Activated CD4-positive, alpha-beta T cell treated with anti-CD3 and anti-CD28 coated beads for 36 hours (primary cell): ENCODE measurements around the gene TBC1D1. TPM values are rescaled to one million over a fixed set of nuclear protein-coding genes. Genes with fewer than 3 reads are reported as not detected.

Experiments used
- ATAC-seq: fragments of 200-7000 bp; cut with Tn5 transposase; one replicate; pipeline ENCODE4 v1.10.0; 2021; ENCODE audit warnings: mild to moderate bottlenecking, moderate library complexity
- CTCF ChIA-PET: fragments of 350-600 bp; sonication (Branson Sonifier 250); formaldehyde crosslinking; loops from one replicate; lab custom pipeline; 2021; ENCODE audit warnings: antibody characterized with exemption; lab: Charles Lee
- POLR2A ChIA-PET: fragments of 350-600 bp; sonication (Branson Sonifier 250); formaldehyde crosslinking; loops from one replicate; lab custom pipeline; 2021; ENCODE audit warnings: antibody characterized with exemption, inconsistent platforms; lab: Charles Lee
- DNase-seq: peaks from one replicate; pipeline ENCODE4 v3.0.0-alpha.2; 2020
- H3K27ac Mint-ChIP-seq: one replicate; pipeline ENCODE4 v1.8.0; 2021; ENCODE audit warnings: mixed read lengths
- H3K27me3 Mint-ChIP-seq: one replicate; pipeline ENCODE4 v1.8.0; 2021; ENCODE audit warnings: mixed read lengths
- H3K36me3 Mint-ChIP-seq: one replicate; pipeline ENCODE4 v1.8.0; 2021; ENCODE audit warnings: low read depth, mixed read lengths
- H3K4me1 Mint-ChIP-seq: one replicate; pipeline ENCODE4 v1.8.0; 2021; ENCODE audit warnings: mixed read lengths
- H3K4me3 Mint-ChIP-seq: one replicate; pipeline ENCODE4 v1.8.0; 2021; ENCODE audit warnings: mild to moderate bottlenecking, moderate library complexity, mixed read lengths
- H3K9me3 Mint-ChIP-seq: one replicate; pipeline ENCODE4 v1.8.0; 2021; ENCODE audit warnings: low read depth, mixed read lengths
- intact Hi-C, 2 experiments: fragments of 100-400 bp; cut with DNase I in 1 of 2; cut with micrococcal nuclease in 1 of 2; formaldehyde crosslinking; loops; one replicate each; pipeline versions ENCODE4 v1.14.2 to v1.15.1; 2022 to 2024; cut with DNase I, micrococcal nuclease
- total RNA-seq, 2 experiments: library from RNA; stranded (reverse); gene quantifications; one replicate each; pipeline ENCODE4 v1.2.3, GENCODE V29; 2021

The TBC1D1 gene
- total RNA-seq, 2 experiments from 2014 or later = 60.8 to 71.8 TPM

GRCh38 chr4:38177035-38177546 is 286.2 kb downstream of the TBC1D1 start:
- ATAC-seq (peak; percentile 47), DNase-seq (peak; percentile 60)
- intact Hi-C loops = loop anchor here (1.0 to 10.0 kb wide), 4 partner anchors 45 to 680 kb away; partner anchors contain the start of gene TLR6 (in 1 of the 2)
- Mint-ChIP-seq H3K4me3 (peak overlapping the region; percentile 31), H3K27ac (peak overlapping the region; percentile 76), H3K9me3 (peaks cover 2% of the 10 kb centered on the region), H3K36me3 (no peaks in the 10 kb centered on the region), H3K27me3 (peaks cover 2% of the 10 kb centered on the region), H3K4me1 (peaks cover 51% of the 10 kb centered on the region)
- ChIA-PET POLR2A (no interaction called here), CTCF (interaction anchor here (0.6 to 7.8 kb wide), 16 partner anchors 13 to 606 kb away, joined by 3 to 112 read pairs (median 4); partner anchors contain the start of gene TLR10)

DNA sequence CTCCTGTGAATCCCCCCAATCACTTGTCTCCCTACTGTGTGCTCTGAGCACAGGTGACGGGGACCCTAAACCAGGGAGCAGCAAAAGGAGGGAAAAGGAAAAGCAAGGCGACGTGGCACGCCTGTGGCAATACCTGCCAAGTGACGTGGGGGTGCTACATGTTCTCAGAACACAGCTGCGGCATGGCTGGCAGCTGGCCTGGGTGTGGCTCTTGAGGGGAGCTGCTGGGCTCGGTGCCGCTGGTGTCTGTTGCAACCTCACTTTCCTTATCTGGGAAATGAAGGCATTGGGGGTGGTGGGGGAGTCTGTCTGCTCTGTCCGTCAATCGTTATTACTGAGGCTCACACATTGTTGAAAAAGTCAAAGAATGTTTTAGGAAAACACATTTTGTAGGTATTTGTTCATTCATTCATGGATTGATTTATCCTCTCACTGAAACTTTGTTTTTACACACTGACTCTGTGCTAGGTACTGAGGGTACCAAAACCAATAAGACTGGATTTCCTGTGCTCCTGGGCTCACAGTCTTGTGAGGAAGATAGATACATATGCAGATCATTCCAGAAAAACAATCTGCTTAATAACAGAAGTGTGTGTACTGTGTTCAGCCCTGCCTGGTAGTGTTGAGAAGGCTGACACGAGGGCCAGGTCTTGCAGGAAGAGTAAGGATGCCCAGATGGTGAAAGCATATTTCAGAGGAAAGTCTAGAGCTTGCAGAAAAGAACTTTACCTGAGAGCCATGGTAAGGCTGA is 286.9 kb downstream of the TBC1D1 start:
- H3K4me3 Mint-ChIP-seq = peak overlapping the region; percentile 31

DNA sequence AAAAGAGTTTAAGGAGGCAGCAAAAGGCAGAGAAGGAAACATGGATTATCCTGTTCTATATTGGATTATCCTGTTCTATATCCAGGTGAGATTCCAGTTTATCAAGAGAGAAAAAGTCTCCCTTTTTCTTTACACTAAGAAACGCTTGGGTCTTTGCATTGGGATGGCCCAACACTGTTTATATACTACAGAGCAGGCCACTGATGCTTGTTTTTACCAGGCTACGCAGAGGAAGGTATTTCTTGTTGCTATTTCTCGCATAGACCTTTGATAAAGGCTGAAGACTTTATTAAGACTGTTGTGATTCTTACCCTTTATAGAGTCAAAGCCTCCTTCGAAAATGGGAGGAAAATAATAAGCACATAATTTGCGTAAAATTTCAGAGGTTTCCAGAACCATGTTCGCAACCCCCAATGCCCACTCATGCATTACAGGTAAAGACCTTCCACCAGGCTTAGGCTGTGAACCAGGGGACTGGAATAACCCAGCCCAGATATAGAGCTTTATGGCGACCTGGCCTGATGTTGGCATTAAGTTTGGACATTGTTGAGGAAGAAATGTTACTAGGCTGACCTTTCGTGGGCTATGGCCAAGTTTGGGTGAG is 287.6 kb downstream of the TBC1D1 start:
- H3K36me3 Mint-ChIP-seq = no peaks in the 10 kb centered on the region
- no peak overlapping the region for H3K4me3 Mint-ChIP-seq
- H3K27ac Mint-ChIP-seq = peak overlapping the region; percentile 76
- H3K9me3 Mint-ChIP-seq = no peaks in the 10 kb centered on the region
- CTCF ChIA-PET = interaction anchor here (0.6 to 7.8 kb wide), 24 partner anchors 9 to 1116 kb away, joined by 3 to 112 read pairs (median 9); partner anchors contain the start of gene TLR10
- intact Hi-C loops = loop anchor here (2.0 to 10.0 kb wide), 5 partner anchors 46 to 679 kb away; partner anchors contain the start of gene TLR6 (in 1 of the 2)
- peaks cover 2% of the 10 kb centered on the region for H3K27me3 Mint-ChIP-seq
- POLR2A ChIA-PET = interaction anchor here (0.6 kb wide), 1 partner anchor 25 kb away, joined by 3 read pairs; no protein-coding TSS in a partner anchor
- ATAC-seq (no peak), DNase-seq (no peak)
- H3K4me1 Mint-ChIP-seq = peaks cover 49% of the 10 kb centered on the region

More for the DNA sequence above, 286.9 kb downstream of the TBC1D1 start:
- H3K27me3 Mint-ChIP-seq = peaks cover 2% of the 10 kb centered on the region
- H3K4me1 Mint-ChIP-seq = peaks cover 51% of the 10 kb centered on the region
- ChIA-PET CTCF (interaction anchor here (0.7 to 7.8 kb wide), 15 partner anchors 14 to 605 kb away, joined by 3 to 112 read pairs (median 3); partner anchors contain the start of gene TLR10), POLR2A (interaction anchor here (0.6 kb wide), 1 partner anchor 24 kb away, joined by 3 read pairs; no protein-coding TSS in a partner anchor)
- intact Hi-C loops = loop anchor here (1.0 to 10.0 kb wide), 6 partner anchors 46 to 679 kb away; partner anchors contain the start of gene TLR6 (in 1 of the 2)
- DNase-seq (peak; percentile 61), ATAC-seq (peak; percentile 58)
- no peaks in the 10 kb centered on the region for H3K36me3 Mint-ChIP-seq
- H3K9me3 Mint-ChIP-seq = peaks cover under 1% of the 10 kb centered on the region
- peak overlapping the region; percentile 76 for H3K27ac Mint-ChIP-seq

DNA sequence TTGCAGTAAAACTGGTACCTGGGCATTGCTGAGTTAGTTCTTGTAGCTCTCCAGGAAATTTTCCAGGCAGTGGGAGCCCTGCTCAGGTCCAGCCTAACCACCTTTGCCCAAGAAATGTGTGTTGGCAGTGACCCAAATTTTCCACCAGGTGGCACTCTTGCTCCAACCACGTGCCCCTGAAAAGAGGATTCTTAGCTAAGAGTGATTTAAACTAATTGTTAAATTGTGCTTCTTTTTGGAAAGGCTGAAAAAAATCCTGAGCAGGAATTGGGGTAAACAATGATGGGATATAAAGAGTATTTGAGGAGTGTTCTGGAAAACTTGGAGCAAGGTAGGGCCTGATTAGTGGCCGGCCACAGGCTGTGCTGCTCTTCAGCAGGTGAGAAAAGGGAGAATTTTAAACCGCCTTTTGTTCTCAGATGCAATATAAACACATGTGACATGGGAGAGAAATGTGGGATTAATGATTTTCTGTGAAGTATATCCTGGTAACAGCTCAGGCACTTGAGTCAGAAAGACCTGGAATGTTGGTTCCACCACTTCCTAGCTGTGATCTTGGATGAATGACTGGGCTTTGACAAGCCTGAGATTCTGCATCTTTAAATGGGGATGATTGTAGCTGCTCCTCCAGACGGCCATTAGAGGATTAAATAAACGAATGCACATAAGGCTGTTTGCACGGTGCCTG is 288.9 kb downstream of the TBC1D1 start:
- POLR2A ChIA-PET = interaction anchor here (0.7 kb wide), 1 partner anchor 131 kb away, joined by 3 read pairs; no protein-coding TSS in a partner anchor
- H3K27me3 Mint-ChIP-seq = peaks cover 2% of the 10 kb centered on the region

DNA sequence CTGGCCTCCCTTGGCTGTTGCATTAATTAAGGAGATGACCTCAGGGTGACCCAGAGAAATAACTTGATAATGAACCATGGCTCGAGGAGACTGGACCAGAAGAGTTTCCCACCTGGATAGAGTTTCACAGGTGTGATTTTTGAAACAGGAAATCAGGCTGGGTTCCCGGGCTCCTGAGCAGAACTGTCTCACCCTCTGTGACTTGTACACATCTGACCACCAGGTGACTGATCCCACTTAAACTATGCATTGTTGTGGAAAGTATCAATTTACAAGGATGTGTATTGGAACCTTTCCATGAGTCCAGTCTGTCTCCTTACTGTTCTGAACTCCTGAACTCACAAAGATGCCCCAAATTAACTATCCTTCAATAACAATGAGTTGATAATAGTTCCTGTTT is 289.6 kb downstream of the TBC1D1 start:
- intact Hi-C loops = loop anchor here in 1 of 2 experiments (2.0 kb wide), 1 partner anchor 380 kb away; no protein-coding TSS in a partner anchor
- DNase-seq (no peak), ATAC-seq (no peak)
- H3K9me3 Mint-ChIP-seq = no peaks in the 10 kb centered on the region
- H3K36me3 Mint-ChIP-seq = no peaks in the 10 kb centered on the region
- POLR2A ChIA-PET = interaction anchor here (0.6 kb wide), 1 partner anchor 602 kb away, joined by 3 read pairs; the partner anchor contains the start of gene TLR10
- H3K27ac Mint-ChIP-seq = no peak overlapping the region
- peaks cover 2% of the 10 kb centered on the region for H3K27me3 Mint-ChIP-seq
- H3K4me1 Mint-ChIP-seq = peaks cover 31% of the 10 kb centered on the region
- CTCF ChIA-PET = interaction anchor here (0.6 to 7.8 kb wide), 39 partner anchors 12 to 605 kb away, joined by 3 to 112 read pairs (median 4); partner anchors contain the start of gene TLR10
- no peak overlapping the region for H3K4me3 Mint-ChIP-seq

More for the DNA sequence above, 288.9 kb downstream of the TBC1D1 start:
- peak; percentile 84 for DNase-seq
- Mint-ChIP-seq H3K4me1 (peaks cover 37% of the 10 kb centered on the region), H3K9me3 (no peaks in the 10 kb centered on the region), H3K4me3 (no peak overlapping the region), H3K27ac (no peak overlapping the region), H3K36me3 (no peaks in the 10 kb centered on the region)
- CTCF ChIA-PET = interaction anchor here (0.6 to 7.8 kb wide), 68 partner anchors 11 to 681 kb away, joined by 3 to 112 read pairs (median 4); partner anchors contain the start of gene TLR10
- peak; percentile 55 for ATAC-seq
- intact Hi-C loops = loop anchor here (1.0 to 10.0 kb wide), 12 partner anchors 48 to 677 kb away; partner anchors contain the start of gene TLR6 (in 1 of the 2)

DNA sequence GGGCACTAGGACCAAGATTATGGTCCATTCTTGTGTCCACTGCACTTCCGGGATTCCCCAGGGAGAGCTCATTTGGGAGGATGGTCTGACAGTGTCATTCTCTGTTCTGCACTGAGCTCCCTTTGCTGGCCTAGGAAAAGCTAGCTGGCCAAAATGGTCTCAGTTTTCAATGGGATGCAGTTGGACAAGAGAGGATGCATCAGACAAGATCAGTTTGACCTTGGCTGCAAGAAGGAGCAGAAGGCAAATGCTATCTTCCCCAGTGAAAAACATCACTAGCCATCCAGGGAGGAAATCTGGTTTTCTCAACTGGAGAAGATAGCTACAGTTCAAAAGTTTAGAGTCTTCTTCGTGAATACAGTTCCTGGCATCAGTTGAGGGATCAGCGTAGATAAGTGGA is 290.4 kb downstream of the TBC1D1 start:
- ChIA-PET CTCF (interaction anchor here (0.7 to 7.8 kb wide), 9 partner anchors 31 to 601 kb away, joined by 3 to 112 read pairs (median 13); partner anchors contain the start of gene TLR10), POLR2A (no interaction called here)
- DNase-seq = no peak
- no peak overlapping the region for H3K4me3 Mint-ChIP-seq
- H3K27ac Mint-ChIP-seq = no peak overlapping the region
- no peaks in the 10 kb centered on the region for H3K36me3 Mint-ChIP-seq
- no peaks in the 10 kb centered on the region for H3K9me3 Mint-ChIP-seq
- peaks cover 26% of the 10 kb centered on the region for H3K4me1 Mint-ChIP-seq
- ATAC-seq = no peak
- H3K27me3 Mint-ChIP-seq = peaks cover 2% of the 10 kb centered on the region
- intact Hi-C loops = loop anchor here in 1 of 2 experiments (2.0 kb wide), 1 partner anchor 380 kb away; no protein-coding TSS in a partner anchor

GRCh38 chr4:38182334-38182998 is 291.6 kb downstream of the TBC1D1 start:
- no peak overlapping the region for H3K4me3 Mint-ChIP-seq
- ChIA-PET CTCF (interaction anchor here (0.6 to 7.8 kb wide), 3 partner anchors 137 to 493 kb away, joined by 3 to 112 read pairs (median 41); no protein-coding TSS in a partner anchor), POLR2A (interaction anchor here (0.6 to 0.7 kb wide), 2 partner anchors 273 to 493 kb away, joined by 3 read pairs; no protein-coding TSS in a partner anchor)
- ATAC-seq (no peak), DNase-seq (no peak)
- no peaks in the 10 kb centered on the region for H3K36me3 Mint-ChIP-seq
- H3K4me1 Mint-ChIP-seq = peaks cover 18% of the 10 kb centered on the region
- intact Hi-C loops = no loop called here
- H3K27me3 Mint-ChIP-seq = peaks cover 2% of the 10 kb centered on the region
- H3K9me3 Mint-ChIP-seq = no peaks in the 10 kb centered on the region
- no peak overlapping the region for H3K27ac Mint-ChIP-seq

- ATAC-seq = no peak
- H3K4me1 Mint-ChIP-seq = peaks cover 8% of the 10 kb centered on the region
- no peak overlapping the region for H3K4me3 Mint-ChIP-seq
- POLR2A ChIA-PET = no interaction called here
- CTCF ChIA-PET = interaction anchor here (0.7 kb wide), 2 partner anchors 470 to 588 kb away, joined by 3 to 4 read pairs; no protein-coding TSS in a partner anchor
- H3K36me3 Mint-ChIP-seq = no peaks in the 10 kb centered on the region
- H3K27me3 Mint-ChIP-seq = no peaks in the 10 kb centered on the region
- no peak for DNase-seq
- intact Hi-C loops = no loop called here
- H3K9me3 Mint-ChIP-seq = no peaks in the 10 kb centered on the region
- no peak overlapping the region for H3K27ac Mint-ChIP-seq
Measured at GRCh38 chr4:38184404-38184803, 293.5 kb downstream of the TBC1D1 start.

DNA sequence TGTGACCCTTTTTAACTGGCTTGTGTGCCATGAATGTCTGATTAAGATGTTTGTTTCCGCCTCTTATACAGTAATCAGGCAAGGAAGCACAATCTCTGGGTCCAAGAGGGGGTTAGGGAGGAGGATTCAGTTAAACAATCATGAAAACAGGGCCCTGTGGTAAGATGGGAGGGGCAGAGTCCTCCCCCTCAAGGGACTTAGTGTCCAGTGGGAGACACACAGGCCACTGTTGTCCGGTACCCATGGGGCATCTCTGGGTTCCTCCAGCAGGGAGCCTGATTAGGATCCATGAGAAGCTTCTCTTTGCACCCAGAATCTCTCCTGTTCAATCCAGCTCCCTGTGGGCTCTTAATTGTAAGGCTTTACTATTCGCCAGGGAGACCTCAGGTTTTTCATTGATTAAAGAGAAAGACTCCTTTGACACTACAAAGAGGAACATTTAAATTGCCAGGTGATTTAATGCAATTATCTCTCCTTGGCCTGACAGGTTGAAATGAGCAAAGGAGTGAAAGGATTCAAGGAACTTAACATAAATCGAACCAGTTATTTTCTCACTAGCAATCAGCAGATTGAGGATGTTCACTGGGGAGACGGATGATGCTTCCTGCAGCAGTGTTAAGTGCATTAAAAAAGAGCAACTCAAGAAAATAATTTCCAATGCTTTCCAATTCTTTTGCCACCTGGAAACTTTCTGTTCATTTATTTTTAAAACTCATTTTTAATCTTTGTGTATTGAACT is 294.7 kb downstream of the TBC1D1 start:
- Mint-ChIP-seq H3K36me3 (no peaks in the 10 kb centered on the region), H3K27ac (no peak overlapping the region), H3K4me3 (no peak overlapping the region), H3K27me3 (no peaks in the 10 kb centered on the region), H3K4me1 (peaks cover 6% of the 10 kb centered on the region), H3K9me3 (no peaks in the 10 kb centered on the region)
- POLR2A ChIA-PET = no interaction called here
- CTCF ChIA-PET = interaction anchor here (0.7 kb wide), 1 partner anchor 38 kb away, joined by 3 read pairs; no protein-coding TSS in a partner anchor
- no peak for DNase-seq
- intact Hi-C loops = no loop called here
- ATAC-seq = no peak
